Fibroblast of lung (primary cell): ENCODE measurements around the gene PAFAH2.

ENCODE experiments used
- EZH2 ChIP-seq: IDR thresholded peaks from 2 replicates; pipeline ENCODE4 v1.5.1; 2012; ENCODE audit warnings: low read length, control low read depth, mild to moderate bottlenecking; ENCODE audit errors: missing control alignments
- TF ChIP-seq, protein P1 (sequence below), 2 donors: IDR thresholded peaks in 1 of 2; conservative IDR thresholded peaks in 1 of 2; 1 replicate in 1 of 2; 2 replicates in 1 of 2; pipeline ENCODE4 v1.5.1; 2011 to 2012; ENCODE audit warnings: low read length in 2 of 2, control low read depth in 1 of 2, inconsistent platforms in 1 of 2, low read depth in 1 of 2, mild to moderate bottlenecking in 1 of 2

DNA sequence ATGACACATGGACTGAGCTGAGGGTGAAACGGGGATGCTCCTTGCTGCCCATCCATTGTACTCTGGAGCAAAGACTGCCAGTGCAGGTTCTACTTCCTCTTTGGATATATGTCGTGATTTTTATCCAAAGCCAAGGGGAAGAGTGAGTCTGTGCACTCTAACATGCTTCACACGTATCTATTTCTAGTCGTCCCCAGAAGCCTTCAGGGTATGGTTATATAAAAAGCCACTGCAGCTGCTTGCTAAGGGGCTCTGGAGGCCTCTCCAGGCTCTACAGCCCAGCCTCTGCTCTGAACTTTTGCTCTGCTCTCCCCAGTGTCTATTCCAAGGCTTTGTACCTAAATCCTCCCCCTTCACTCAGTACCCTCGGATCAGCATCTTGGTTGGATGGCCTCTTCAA, 20.1 kb downstream of the PAFAH2 start:
- TF ChIP-seq, protein P1, sequence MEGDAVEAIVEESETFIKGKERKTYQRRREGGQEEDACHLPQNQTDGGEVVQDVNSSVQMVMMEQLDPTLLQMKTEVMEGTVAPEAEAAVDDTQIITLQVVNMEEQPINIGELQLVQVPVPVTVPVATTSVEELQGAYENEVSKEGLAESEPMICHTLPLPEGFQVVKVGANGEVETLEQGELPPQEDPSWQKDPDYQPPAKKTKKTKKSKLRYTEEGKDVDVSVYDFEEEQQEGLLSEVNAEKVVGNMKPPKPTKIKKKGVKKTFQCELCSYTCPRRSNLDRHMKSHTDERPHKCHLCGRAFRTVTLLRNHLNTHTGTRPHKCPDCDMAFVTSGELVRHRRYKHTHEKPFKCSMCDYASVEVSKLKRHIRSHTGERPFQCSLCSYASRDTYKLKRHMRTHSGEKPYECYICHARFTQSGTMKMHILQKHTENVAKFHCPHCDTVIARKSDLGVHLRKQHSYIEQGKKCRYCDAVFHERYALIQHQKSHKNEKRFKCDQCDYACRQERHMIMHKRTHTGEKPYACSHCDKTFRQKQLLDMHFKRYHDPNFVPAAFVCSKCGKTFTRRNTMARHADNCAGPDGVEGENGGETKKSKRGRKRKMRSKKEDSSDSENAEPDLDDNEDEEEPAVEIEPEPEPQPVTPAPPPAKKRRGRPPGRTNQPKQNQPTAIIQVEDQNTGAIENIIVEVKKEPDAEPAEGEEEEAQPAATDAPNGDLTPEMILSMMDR (conservative IDR thresholded peaks at IDR 0.05 in 1 of 2, IDR thresholded peaks at IDR 0.05 in 1 of 2; ENCODE audit: low read depth in 1 of 2, low read length in 2 of 2): no peak
- no peak for TF ChIP-seq EZH2
